ENCODE data around the gene BOLA1. TPM values are rescaled to one million over a fixed set of nuclear protein-coding genes. Genes with fewer than 3 reads are reported as not detected.
"Not testable (repeated sequence)": the region's sequence is repeated elsewhere in the genome, so short reads cannot be mapped to it uniquely, and the experiment has no call there.

BOLA1 gene
- total and polyA plus RNA-seq, 4 donors: 12.5 to 28.5 (median 15.5) TPM

- TF ChIP-seq CTCF (IDR thresholded peaks at IDR 0.05; ENCODE audit: control extremely low read depth, extremely low read depth): no peak
- Histone ChIP-seq H3K4me1 (ENCODE audit: control insufficient read depth in 5 of 5, insufficient read depth in 5 of 5, low read length in 5 of 5) (peaks cover 0 to 21% (median 11%) of the 10 kb centered on the region in 5 donors), H3K9ac (ENCODE audit: insufficient read depth in 1 of 2, low read length in 2 of 2) (peak overlapping the region in 1 of 2 donors; percentile 100), H3K36me3 (ENCODE audit: control insufficient read depth in 4 of 4, insufficient read depth in 4 of 4, low read length in 4 of 4) (peaks cover 0 to 5% (median 0%) of the 10 kb centered on the region in 4 donors), H3K4me3 (no peak overlapping the region), H3K27ac (ENCODE audit: low read depth in 1 of 2, low read length in 1 of 2) (no peak overlapping the region), H3K9me3 (ENCODE audit: control insufficient read depth in 4 of 4, insufficient read depth in 3 of 4, low read length in 3 of 4) (no peaks in the 10 kb centered on the region), H3K27me3 (ENCODE audit: control insufficient read depth in 3 of 3, insufficient read depth in 3 of 3, low read length in 2 of 3) (no peaks in the 10 kb centered on the region)
- 86 to 88% methylated on average over 3 of the region's 3 CpGs for WGBS, 2 donors
- ATAC-seq (ENCODE audit: insufficient read depth, low FRiP score): no peak
- no peak for DNase-seq
These were observed 15.6 kb upstream of the BOLA1 start for GRCh38 chr1:149883598-149884247.

DNA sequence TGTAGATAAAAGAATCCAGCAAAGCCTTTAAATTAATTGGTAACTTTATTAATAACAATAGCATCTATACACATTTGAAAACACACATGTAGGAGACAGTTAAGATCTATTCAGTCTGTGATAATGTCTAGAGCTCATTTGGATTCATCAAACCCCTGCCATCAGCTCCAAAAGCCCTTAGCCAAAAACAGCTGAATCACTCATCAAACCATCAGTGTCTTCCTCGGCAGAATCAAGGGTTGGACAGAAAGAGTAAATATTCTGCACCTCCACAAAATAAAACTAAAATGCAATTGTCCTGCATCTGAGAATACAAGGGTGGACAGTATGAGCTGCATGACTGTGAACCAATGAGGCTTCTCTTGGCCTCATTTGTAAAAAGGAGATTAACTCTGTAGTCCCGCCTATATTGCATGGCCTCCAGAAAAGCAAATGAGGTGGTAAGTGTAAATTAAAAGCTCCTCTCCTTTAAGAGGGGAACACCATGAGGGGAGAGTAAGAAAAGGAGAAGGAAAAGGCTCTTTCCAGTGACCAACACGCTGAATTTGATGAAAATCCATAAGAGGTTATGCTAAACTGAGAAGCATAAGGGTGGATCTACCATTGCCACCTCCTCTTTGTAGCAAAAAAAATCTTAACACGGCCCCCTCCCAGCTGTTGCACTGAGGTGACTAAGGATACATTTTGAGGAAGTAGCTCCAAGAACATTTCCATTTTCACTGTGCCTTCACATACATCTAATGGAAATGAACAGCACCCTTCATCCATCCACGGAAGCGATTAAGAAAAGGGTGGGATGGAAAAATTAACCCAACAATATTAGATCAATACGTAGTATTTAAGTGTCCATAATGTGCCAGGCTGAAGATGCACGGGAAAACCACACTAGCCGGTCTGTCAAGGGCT lies 14.7 kb upstream of the BOLA1 start:
- 5 to 8% methylated on average over 9 of the region's 9 CpGs for WGBS, 2 donors
- TF ChIP-seq CTCF (IDR thresholded peaks at IDR 0.05; ENCODE audit: control extremely low read depth, extremely low read depth): no peak
- no peak for ATAC-seq (ENCODE audit: insufficient read depth, low FRiP score)
- peak overlapping the region; percentile 98 to 100 for H3K9ac ChIP-seq (ENCODE audit: insufficient read depth in 1 of 2, low read length in 2 of 2)
- no peaks in the 10 kb centered on the region for H3K9me3 ChIP-seq (ENCODE audit: control insufficient read depth in 4 of 4, insufficient read depth in 3 of 4, low read length in 3 of 4)
- peaks cover 0 to 26% (median 13%) of the 10 kb centered on the region in 5 donors for H3K4me1 ChIP-seq (ENCODE audit: control insufficient read depth in 5 of 5, insufficient read depth in 5 of 5, low read length in 5 of 5)
- H3K27me3 ChIP-seq (ENCODE audit: control insufficient read depth in 3 of 3, insufficient read depth in 3 of 3, low read length in 2 of 3): no peaks in the 10 kb centered on the region
- DNase-seq: peak; percentile 57 to 83 (median 75)
- H3K27ac ChIP-seq (ENCODE audit: low read depth in 1 of 2, low read length in 1 of 2): peak overlapping the region; percentile 96
- peaks cover 0 to 5% (median 0%) of the 10 kb centered on the region in 4 donors for H3K36me3 ChIP-seq (ENCODE audit: control insufficient read depth in 4 of 4, insufficient read depth in 4 of 4, low read length in 4 of 4)
- no peak overlapping the region for H3K4me3 ChIP-seq

- peak overlapping the region; percentile 98 to 100 for H3K9ac ChIP-seq (ENCODE audit: insufficient read depth in 1 of 2, low read length in 2 of 2)
- peak; percentile 94 to 96 (median 95) for DNase-seq
- WGBS, 2 donors: 0 to 1% methylated on average over 36 of the region's 36 CpGs
- H3K4me1 ChIP-seq (ENCODE audit: control insufficient read depth in 5 of 5, insufficient read depth in 5 of 5, low read length in 5 of 5): peaks cover 0 to 26% (median 13%) of the 10 kb centered on the region in 5 donors
- TF ChIP-seq CTCF (IDR thresholded peaks at IDR 0.05; ENCODE audit: control extremely low read depth, extremely low read depth): no peak
- H3K27ac ChIP-seq (ENCODE audit: low read depth in 1 of 2, low read length in 1 of 2): peak overlapping the region; percentile 96
- H3K36me3 ChIP-seq (ENCODE audit: control insufficient read depth in 4 of 4, insufficient read depth in 4 of 4, low read length in 4 of 4): peaks cover 0 to 5% (median 0%) of the 10 kb centered on the region in 4 donors
- ATAC-seq (ENCODE audit: insufficient read depth, low FRiP score): peak; percentile 31
- H3K4me3 ChIP-seq: peak overlapping the region; percentile 65
- H3K27me3 ChIP-seq (ENCODE audit: control insufficient read depth in 3 of 3, insufficient read depth in 3 of 3, low read length in 2 of 3): no peaks in the 10 kb centered on the region
- H3K9me3 ChIP-seq (ENCODE audit: control insufficient read depth in 4 of 4, insufficient read depth in 3 of 4, low read length in 3 of 4): no peaks in the 10 kb centered on the region
These were observed 13.8 kb upstream of the BOLA1 start for GRCh38 chr1:149885339-149886120.

DNA sequence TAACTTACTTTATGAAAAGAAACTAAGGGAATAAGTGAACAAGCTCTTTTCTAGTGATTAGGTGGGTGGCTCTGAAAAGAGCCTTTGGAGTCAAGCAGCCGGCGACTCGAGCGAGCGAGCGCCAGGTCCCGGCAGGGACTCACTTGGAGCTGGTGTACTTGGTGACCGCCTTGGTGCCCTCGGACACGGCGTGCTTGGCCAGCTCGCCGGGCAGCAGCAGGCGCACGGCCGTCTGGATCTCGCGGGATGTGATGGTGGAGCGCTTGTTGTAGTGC lies 13.3 kb upstream of the BOLA1 start:
- WGBS, 2 donors: 0% methylated on average over 16 to 19 of the region's 19 CpGs
- ATAC-seq (ENCODE audit: insufficient read depth, low FRiP score); H3K9me3 ChIP-seq (ENCODE audit: control insufficient read depth in 4 of 4, insufficient read depth in 3 of 4, low read length in 3 of 4); DNase-seq; H3K27me3 ChIP-seq (ENCODE audit: control insufficient read depth in 3 of 3, insufficient read depth in 3 of 3, low read length in 2 of 3); H3K36me3 ChIP-seq (ENCODE audit: control insufficient read depth in 4 of 4, insufficient read depth in 4 of 4, low read length in 4 of 4): not testable (repeated sequence)
- peak overlapping the region; percentile 96 for H3K27ac ChIP-seq (ENCODE audit: low read depth in 1 of 2, low read length in 1 of 2)
- peak overlapping the region; percentile 98 to 100 for H3K9ac ChIP-seq (ENCODE audit: insufficient read depth in 1 of 2, low read length in 2 of 2)
- H3K4me1 ChIP-seq (ENCODE audit: control insufficient read depth in 5 of 5, insufficient read depth in 5 of 5, low read length in 5 of 5): peaks cover 0 to 26% (median 13%) of the 10 kb centered on the region in 5 donors
- peak overlapping the region; percentile 65 for H3K4me3 ChIP-seq

Data from lung (tissue), 12 donors.